Lower leg skin (tissue), 3 donors: Measurements from ENCODE around the gene E2F3.

Experiments used
- CTCF ChIP-seq, 3 donors: fragments of 450-650 bp; IDR thresholded peaks; one replicate each; pipeline ENCODE4 v1.5.1; 2016; ENCODE audit warnings: antibody characterized with exemption in 3 of 3, mild to moderate bottlenecking in 3 of 3, moderate library complexity in 2 of 3
- POLR2A ChIP-seq, 2 donors: fragments of 450-650 bp; IDR thresholded peaks; one replicate each; pipeline ENCODE4 v1.6.1; 2016 to 2017; ENCODE audit warnings: antibody characterized with exemption in 2 of 2, mild to moderate bottlenecking in 1 of 2, moderate library complexity in 1 of 2

- TF ChIP-seq CTCF (IDR thresholded peaks at IDR 0.05) (no peak), POLR2A (IDR thresholded peaks at IDR 0.05) (no peak)
Observed at GRCh38 chr6:20464847-20465246, 63.2 kb downstream of the E2F3 start.
